GM23338 (cell line): ENCODE measurements around the gene ZNF692.
"Not testable (repeated sequence)": the region's sequence is repeated elsewhere in the genome, so short reads cannot be mapped to it uniquely, and the experiment has no call there.

Experiments used
- CTCF ChIP-seq, 2 experiments: fragments of 200-600 bp in 1 of 2; sonication (generic) in 1 of 2; conservative IDR thresholded peaks; 2 replicates each; pipeline versions ENCODE4 v1.5.1 to v1.6.1; 2016 to 2017; ENCODE audit warnings: antibody characterized with exemption in 2 of 2, low read depth in 2 of 2, mild to moderate bottlenecking in 2 of 2, moderate library complexity in 1 of 2
- EZH2 ChIP-seq: fragments of 200-600 bp; sonication (generic); IDR thresholded peaks from one replicate; pipeline ENCODE4 v1.8.0; 2017; ENCODE audit warnings: antibody characterized with exemption, mild to moderate bottlenecking, low read depth; ENCODE audit not compliant: unreplicated experiment
- POLR2AphosphoS5 ChIP-seq: IDR thresholded peaks from 2 replicates; pipeline ENCODE4 v1.6.1; 2016; ENCODE audit warnings: antibody characterized with exemption, low read depth
- REST ChIP-seq: IDR thresholded peaks from one replicate; pipeline ENCODE4 v1.6.1; 2018; ENCODE audit warnings: antibody characterized with exemption; ENCODE audit not compliant: unreplicated experiment

- TF ChIP-seq CTCF (conservative IDR thresholded peaks at IDR 0.05; ENCODE audit: low read depth in 2 of 2); REST; POLR2AphosphoS5; EZH2: not testable (repeated sequence)
These were observed 31.0 kb upstream of the ZNF692 start for GRCh38 chr1:248889914-248890243.
